Neuronal stem cell (in vitro differentiated cells): ENCODE data around the gene GABRB1.

ENCODE experiments used
- DNase-seq: peaks from one replicate; pipeline ENCODE4 v3.0.0-alpha.2; 2013; ENCODE audit warnings: low spot score
- H2AFZ ChIP-seq: one replicate; pipeline ENCODE4 v1.6.1; 2013; ENCODE audit warnings: mild to moderate bottlenecking, low read length, inconsistent platforms
- H2AK5ac ChIP-seq: 2 replicates; pipeline ENCODE4 v1.6.1; 2013; ENCODE audit warnings: low read depth, mild to moderate bottlenecking, inconsistent platforms, low read length, moderate library complexity, mixed read lengths
- H2BK120ac ChIP-seq: 2 replicates; pipeline ENCODE4 v1.6.1; 2013; ENCODE audit warnings: low read depth, mild to moderate bottlenecking, inconsistent platforms, low read length, moderate library complexity, mixed read lengths
- H2BK12ac ChIP-seq: one replicate; pipeline ENCODE4 v1.6.1; 2013; ENCODE audit warnings: low read length, inconsistent platforms
- H2BK15ac ChIP-seq: 2 replicates; pipeline ENCODE4 v1.6.1; 2013; ENCODE audit warnings: mild to moderate bottlenecking, low read length, inconsistent platforms, mixed read lengths
- H2BK5ac ChIP-seq: one replicate; pipeline ENCODE4 v1.6.1; 2013; ENCODE audit warnings: inconsistent platforms, mild to moderate bottlenecking, low read length, moderate library complexity
- H3K14ac ChIP-seq: one replicate; pipeline ENCODE4 v1.6.1; 2013; ENCODE audit warnings: low read length, inconsistent platforms
- H3K18ac ChIP-seq: 2 replicates; pipeline ENCODE4 v1.6.1; 2013; ENCODE audit warnings: low read length, inconsistent platforms
- H3K23ac ChIP-seq: 2 replicates; pipeline ENCODE4 v1.6.1; 2013; ENCODE audit warnings: low read depth, mild to moderate bottlenecking, mixed read lengths, low read length, inconsistent platforms; ENCODE audit not compliant: poor library complexity
- H3K27ac ChIP-seq: replicated peaks from 3 replicates; pipeline ENCODE4 v1.5.1; 2013; ENCODE audit warnings: low read length, inconsistent platforms
- H3K27me3 ChIP-seq, 3 experiments: 2 replicates each; pipeline ENCODE4 v1.6.1; 2013; ENCODE audit warnings: low read length in 3 of 3, mild to moderate bottlenecking in 2 of 3, inconsistent platforms in 1 of 3, low read depth in 1 of 3, mixed read lengths in 1 of 3, moderate library complexity in 1 of 3; ENCODE audit not compliant: control insufficient read depth in 3 of 3, insufficient read depth in 3 of 3
- H3K36me3 ChIP-seq, 2 donors: replicated peaks in 1 of 2; 2 replicates each; pipeline ENCODE4 v1.6.1; 2013; ENCODE audit warnings: low read length in 2 of 2; ENCODE audit not compliant: control insufficient read depth in 2 of 2, insufficient read depth in 2 of 2
- H3K4ac ChIP-seq: 2 replicates; pipeline ENCODE4 v1.6.1; 2013; ENCODE audit warnings: inconsistent platforms, mild to moderate bottlenecking, low read length, moderate library complexity
- H3K4me1 ChIP-seq, 2 donors: 1 replicate in 1 of 2; 2 replicates in 1 of 2; pipeline ENCODE4 v1.6.1; 2013; ENCODE audit warnings: low read length in 2 of 2, low read depth in 1 of 2; ENCODE audit not compliant: control insufficient read depth in 2 of 2, insufficient read depth in 1 of 2
- H3K4me2 ChIP-seq: one replicate; pipeline ENCODE4 v1.6.1; 2013; ENCODE audit warnings: mild to moderate bottlenecking, low read length, inconsistent platforms; ENCODE audit not compliant: insufficient read depth, poor library complexity, severe bottlenecking
- H3K4me3 ChIP-seq, 2 donors: 2 replicates each; pipeline ENCODE4 v1.5.1; 2013; ENCODE audit warnings: low read length in 2 of 2, mild to moderate bottlenecking in 2 of 2, inconsistent platforms in 1 of 2, moderate library complexity in 1 of 2
- H3K79me1 ChIP-seq: one replicate; pipeline ENCODE4 v1.6.1; 2013; ENCODE audit warnings: low read depth, mild to moderate bottlenecking, inconsistent platforms, low read length, moderate library complexity
- H3K9ac ChIP-seq: one replicate; pipeline ENCODE4 v1.6.1; 2013; ENCODE audit warnings: mild to moderate bottlenecking, low read depth, low read length, inconsistent platforms; ENCODE audit not compliant: poor library complexity
- H3K9me3 ChIP-seq, 2 donors: replicated peaks in 1 of 2; 2 replicates each; pipeline versions ENCODE3 to v1.6.1; 2013; ENCODE audit warnings: low read length in 2 of 2, mild to moderate bottlenecking in 2 of 2, inconsistent platforms in 1 of 2, low read depth in 1 of 2, mixed read lengths in 1 of 2, moderate library complexity in 1 of 2; ENCODE audit not compliant: control insufficient read depth in 2 of 2, insufficient read depth in 1 of 2
- H4K8ac ChIP-seq: one replicate; pipeline ENCODE4 v1.6.1; 2013; ENCODE audit warnings: low read depth, mild to moderate bottlenecking, inconsistent platforms, low read length, moderate library complexity
- H4K91ac ChIP-seq: one replicate; pipeline ENCODE4 v1.6.1; 2013; ENCODE audit warnings: low read length, low read depth, mild to moderate bottlenecking, inconsistent platforms; ENCODE audit not compliant: poor library complexity
- WGBS, 2 donors: extraction: QIAGEN DNeasy Blood & Tissue Kit; methylation state at CpG; one replicate each; pipeline ENCODE4 v1.1.7; 2013; ENCODE audit warnings: missing lambda C conversion rate in 2 of 2, mixed read lengths in 1 of 2; ENCODE audit not compliant: insufficient read length in 2 of 2, insufficient replicate concordance in 1 of 2; ENCODE audit errors: extremely low coverage in 2 of 2; 5-methylcytosine and 5-hydroxymethylcytosine counted together

GABRB1 gene

DNA sequence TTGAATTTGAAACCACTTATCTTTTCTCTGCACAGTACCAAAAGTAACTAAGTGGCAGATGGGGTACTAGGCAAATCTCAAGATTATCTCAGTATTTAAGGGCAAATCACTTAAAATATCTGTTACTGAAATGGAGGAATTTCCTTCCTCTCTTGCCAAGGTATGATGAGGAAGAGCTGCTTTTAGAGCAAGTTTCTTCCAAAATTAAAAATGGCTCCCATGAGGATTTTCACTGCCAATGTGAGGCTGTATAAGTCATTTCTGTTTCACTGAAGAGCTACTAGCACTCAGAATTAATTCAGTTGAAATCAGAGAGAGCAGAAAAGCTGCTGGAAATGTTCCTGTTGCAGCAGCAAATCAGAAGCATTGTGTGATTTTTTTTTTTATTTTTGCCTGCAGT is 43.4 kb downstream of the GABRB1 start:
- Histone ChIP-seq H2AK5ac (no peak overlapping the region), H2BK120ac (no peak overlapping the region), H2BK5ac (no peak overlapping the region), H3K27ac (no peak overlapping the region), H3K36me3 (no peaks in the 10 kb centered on the region), H3K27me3 (no peaks in the 10 kb centered on the region), H4K91ac (no peak overlapping the region), H3K9ac (no peak overlapping the region), H3K18ac (no peak overlapping the region), H2AFZ (no peak overlapping the region), H4K8ac (no peak overlapping the region), H3K4ac (no peak overlapping the region), H3K4me2 (no peak overlapping the region), H3K9me3 (no peaks in the 10 kb centered on the region), H3K23ac (no peak overlapping the region), H3K4me3 (no peak overlapping the region), H3K4me1 (peaks cover 0 to 9% of the 10 kb centered on the region in 2 donors), H3K79me1 (no peaks in the 10 kb centered on the region), H3K14ac (no peak overlapping the region), H2BK15ac (no peak overlapping the region), H2BK12ac (no peak overlapping the region)
- no peak for DNase-seq

DNA sequence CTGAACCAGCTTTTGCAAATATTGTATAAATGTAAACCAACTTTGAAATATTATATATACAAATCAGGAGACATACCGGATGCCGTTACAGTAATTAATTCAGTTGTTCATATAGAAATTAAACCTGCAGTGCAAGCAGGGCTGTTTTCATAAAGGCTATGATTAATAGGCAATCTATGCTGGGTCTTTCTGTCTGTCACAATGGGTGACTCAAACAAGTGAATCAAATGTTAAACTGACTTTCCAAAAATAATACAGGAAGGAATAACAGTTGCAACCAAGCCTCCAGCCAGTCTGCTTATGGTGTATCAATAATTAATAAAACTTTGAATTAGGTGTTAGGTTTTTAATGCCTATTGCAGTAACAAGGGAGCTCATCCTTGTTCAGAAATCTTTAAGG is 43.9 kb downstream of the GABRB1 start:
- H2BK12ac ChIP-seq = no peak overlapping the region
- H2BK5ac ChIP-seq = no peak overlapping the region
- no peak overlapping the region for H3K14ac ChIP-seq
- H4K91ac ChIP-seq = no peak overlapping the region
- H3K23ac ChIP-seq = no peak overlapping the region
- H3K4me2 ChIP-seq = no peak overlapping the region
- H2BK120ac ChIP-seq = no peak overlapping the region
- H3K79me1 ChIP-seq = no peaks in the 10 kb centered on the region
- DNase-seq = no peak
- H2AFZ ChIP-seq = no peak overlapping the region
- no peaks in the 10 kb centered on the region for H3K9me3 ChIP-seq
- no peak overlapping the region for H2BK15ac ChIP-seq
- no peak overlapping the region for H3K27ac ChIP-seq
- no peak overlapping the region for H2AK5ac ChIP-seq
- no peak overlapping the region for H3K4ac ChIP-seq
- H4K8ac ChIP-seq = no peak overlapping the region
- H3K9ac ChIP-seq = no peak overlapping the region
- no peaks in the 10 kb centered on the region for H3K36me3 ChIP-seq
- no peak overlapping the region for H3K18ac ChIP-seq
- no CpG with 5 or more reads among the region's 2 CpGs for WGBS, 2 donors
- H3K4me1 ChIP-seq = peaks cover 0 to 9% of the 10 kb centered on the region in 2 donors
- no peaks in the 10 kb centered on the region for H3K27me3 ChIP-seq
- no peak overlapping the region for H3K4me3 ChIP-seq

DNA sequence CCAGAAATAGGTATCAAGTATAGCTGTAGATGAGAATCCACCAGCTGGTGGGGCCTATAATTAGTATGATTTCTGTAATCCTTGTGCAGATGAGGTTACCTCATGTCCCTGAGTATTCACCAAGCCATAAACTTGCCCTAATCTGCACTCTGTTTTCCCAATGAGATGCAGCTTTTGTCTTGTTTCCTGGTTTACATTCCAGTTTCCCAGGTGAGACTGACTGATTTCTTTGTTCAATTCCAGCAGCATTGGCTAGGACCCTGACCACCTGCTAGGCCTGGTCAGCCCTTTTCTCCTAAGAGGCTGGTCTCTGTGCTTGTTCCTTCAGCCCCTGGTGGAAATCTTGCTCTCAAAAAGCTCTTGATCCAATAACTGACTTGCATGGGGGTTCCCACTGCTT is 44.6 kb downstream of the GABRB1 start:
- Histone ChIP-seq H3K4me2 (no peak overlapping the region), H3K36me3 (no peaks in the 10 kb centered on the region), H3K18ac (no peak overlapping the region), H2BK120ac (no peak overlapping the region), H2BK12ac (no peak overlapping the region), H3K23ac (no peak overlapping the region), H3K27me3 (no peaks in the 10 kb centered on the region), H4K91ac (no peak overlapping the region), H4K8ac (no peak overlapping the region), H3K4me1 (peaks cover 0 to 9% of the 10 kb centered on the region in 2 donors), H2AK5ac (no peak overlapping the region), H2BK5ac (no peak overlapping the region), H3K4me3 (no peak overlapping the region), H3K9me3 (no peaks in the 10 kb centered on the region), H3K4ac (no peak overlapping the region), H2BK15ac (no peak overlapping the region), H3K79me1 (no peaks in the 10 kb centered on the region), H2AFZ (peak overlapping the region; percentile 17), H3K9ac (no peak overlapping the region), H3K14ac (no peak overlapping the region), H3K27ac (no peak overlapping the region)
- DNase-seq = no peak

DNA sequence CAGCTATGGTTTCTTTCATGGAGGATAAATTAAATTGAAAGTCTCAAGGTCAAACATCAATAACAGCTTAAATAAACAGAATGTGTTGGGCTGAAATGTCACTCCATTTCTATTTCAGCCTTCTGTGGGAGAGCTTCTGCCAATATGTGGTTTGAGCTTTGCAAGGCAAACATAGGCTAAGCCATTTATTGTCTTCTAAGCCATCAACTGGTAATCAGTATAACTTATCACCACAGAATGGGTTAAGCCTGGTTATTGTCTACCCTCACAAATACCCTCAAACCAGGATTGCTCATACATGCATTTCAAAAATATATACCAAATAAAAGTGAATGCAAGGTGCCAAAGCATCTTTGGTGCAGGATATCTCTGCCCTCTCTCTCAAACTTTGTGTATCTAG is 52.7 kb downstream of the GABRB1 start:
- no peak overlapping the region for H3K9ac ChIP-seq
- no peaks in the 10 kb centered on the region for H3K36me3 ChIP-seq

More for the DNA sequence above, 52.7 kb downstream of the GABRB1 start:
- Histone ChIP-seq H3K4me1 (no peaks in the 10 kb centered on the region), H3K27ac (no peak overlapping the region), H3K18ac (no peak overlapping the region), H2BK5ac (no peak overlapping the region), H3K9me3 (peaks cover 0 to 1% of the 10 kb centered on the region in 2 donors), H4K8ac (no peak overlapping the region), H3K4me2 (no peak overlapping the region), H4K91ac (no peak overlapping the region), H3K79me1 (no peaks in the 10 kb centered on the region), H3K4me3 (no peak overlapping the region), H2AK5ac (no peak overlapping the region), H2AFZ (no peak overlapping the region), H3K27me3 (no peaks in the 10 kb centered on the region), H2BK120ac (no peak overlapping the region), H3K14ac (no peak overlapping the region), H3K4ac (no peak overlapping the region), H2BK15ac (no peak overlapping the region), H3K23ac (no peak overlapping the region), H2BK12ac (no peak overlapping the region)
- no peak for DNase-seq
